Liver (tissue), 3 donors: ENCODE data around the gene COA1.

ENCODE experiments used
- CTCF ChIP-seq: fragments of 150-350 bp; IDR thresholded peaks from 2 replicates; pipeline ENCODE4 v1.5.1; 2017; ENCODE audit warnings: improper control_type of control experiment, low read depth, low read length; ENCODE audit not compliant: missing input control
- MAX ChIP-seq: IDR thresholded peaks from 2 replicates; pipeline ENCODE4 v1.6.1; 2016; ENCODE audit warnings: antibody characterized with exemption
- TAF1 ChIP-seq: conservative IDR thresholded peaks from 2 replicates; pipeline ENCODE4 v1.6.1; 2016; ENCODE audit warnings: antibody characterized with exemption, mild to moderate bottlenecking
- donor health status: healthy.
- donor health status: healthy.

- TF ChIP-seq CTCF (no peak), MAX (no peak), TAF1 (no peak)
Observed at GRCh38 chr7:43764039-43764761, 34.9 kb upstream of the COA1 start.
